HG03097 (cell line): ENCODE measurements around the gene BAIAP2L2.
"Not testable (repeated sequence)": the region's sequence is repeated elsewhere in the genome, so short reads cannot be mapped to it uniquely, and the experiment has no call there.

Source experiments
- ATAC-seq: cut with Tn5 transposase; IDR thresholded peaks from one replicate; pipeline ENCODE4 v1.9.1; 2021; ENCODE audit not compliant: unreplicated experiment, low FRiP score

Gene BAIAP2L2

GRCh38 chr22:38082986-38083710 is 27.3 kb downstream of the BAIAP2L2 start:
- no peak for ATAC-seq

GRCh38 chr22:38081941-38082828 is 28.3 kb downstream of the BAIAP2L2 start:
- ATAC-seq, result no peak

DNA sequence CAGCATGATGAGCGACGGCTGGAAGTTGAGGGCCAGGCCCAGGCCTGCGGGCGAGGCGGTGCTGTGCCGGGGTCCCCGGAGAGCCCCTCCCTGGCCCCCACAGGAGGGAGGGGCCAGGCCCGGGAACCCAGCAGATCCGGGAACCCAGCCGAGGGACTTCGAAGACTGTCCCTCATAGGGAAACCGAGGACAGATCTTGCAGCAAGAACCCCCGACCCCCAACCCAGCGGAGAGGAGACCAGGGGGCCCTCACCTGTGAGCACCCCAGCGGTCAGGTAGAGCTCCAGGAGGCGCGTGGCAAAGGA is 28.9 kb downstream of the BAIAP2L2 start:
- ATAC-seq, result no peak

DNA sequence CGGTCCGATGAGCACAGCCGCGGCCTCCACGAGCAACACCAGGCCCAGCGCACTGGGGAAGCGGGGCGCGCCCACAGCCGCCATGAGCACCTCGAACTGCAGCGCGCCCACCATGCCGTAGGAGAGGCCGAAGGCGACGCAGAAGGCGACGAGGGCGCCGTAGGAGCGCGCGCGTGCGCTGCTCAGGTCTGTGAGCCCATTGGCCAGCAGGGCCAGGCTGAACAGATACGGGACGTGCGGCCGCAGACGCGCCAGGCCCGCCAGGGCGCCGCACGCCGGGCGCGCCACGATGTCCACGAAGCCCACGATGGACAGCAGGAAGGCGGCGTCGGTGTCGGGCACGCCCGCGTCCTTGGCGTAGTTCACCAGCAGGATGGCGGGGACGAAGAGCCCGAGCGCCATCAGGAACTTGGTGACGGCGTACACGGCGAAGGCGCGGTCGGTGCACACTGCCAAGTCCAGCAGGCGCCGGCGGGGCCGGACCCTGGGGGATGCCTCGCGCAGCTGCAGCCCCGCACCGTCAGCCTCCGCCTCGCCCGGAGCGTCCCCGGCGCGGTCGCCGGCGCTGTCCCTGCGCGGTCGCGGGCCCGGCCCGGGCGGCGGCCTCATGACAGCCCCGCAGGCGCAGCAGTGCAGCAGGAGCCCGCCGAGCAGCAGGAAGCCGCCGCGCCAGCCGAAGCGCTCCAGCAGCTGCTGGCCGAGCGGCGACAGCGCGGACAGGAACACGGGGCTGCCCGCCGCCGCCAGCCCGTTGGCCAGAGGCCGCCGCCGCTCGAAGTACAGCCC is 29.4 kb downstream of the BAIAP2L2 start:
- no peak for ATAC-seq

DNA sequence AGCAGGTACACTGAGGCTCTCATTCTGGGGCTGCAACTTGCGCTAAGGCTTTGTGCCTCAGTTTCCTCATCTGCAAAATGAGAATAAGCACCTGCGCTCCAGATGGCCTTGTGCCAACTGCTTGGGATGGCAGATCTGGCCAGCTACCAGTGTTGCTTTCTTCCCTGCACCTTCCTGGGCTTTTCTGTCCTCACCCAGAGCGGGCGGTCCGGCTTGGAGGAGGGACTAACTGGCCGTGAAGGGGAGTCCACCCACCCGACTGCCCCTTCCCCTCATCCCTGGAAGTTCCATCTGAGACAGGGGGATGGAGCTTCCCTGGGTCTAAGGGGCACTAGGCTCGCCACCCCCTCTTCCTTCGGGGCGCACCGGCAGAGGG is 30.0 kb downstream of the BAIAP2L2 start:
- ATAC-seq, result no peak

DNA sequence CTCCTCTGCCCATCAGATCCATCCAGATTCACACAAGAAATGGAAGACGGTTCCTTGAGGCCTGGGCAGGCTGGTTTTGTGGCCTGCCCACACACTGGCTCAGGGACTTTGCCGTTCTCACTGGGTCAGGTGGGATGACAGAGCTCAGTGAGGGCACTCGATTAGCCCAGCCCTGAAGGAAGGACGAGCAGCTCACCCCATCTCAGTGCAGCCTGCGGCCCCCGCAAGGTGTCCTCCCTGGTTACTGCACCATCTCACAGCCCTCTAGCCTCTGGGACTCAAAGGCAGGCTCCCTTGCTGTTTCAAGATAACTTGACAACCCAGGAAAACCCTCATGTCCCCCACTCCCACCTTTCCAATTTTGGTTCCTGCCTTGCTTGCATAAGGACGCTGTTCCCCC is 30.7 kb downstream of the BAIAP2L2 start:
- no peak for ATAC-seq

DNA sequence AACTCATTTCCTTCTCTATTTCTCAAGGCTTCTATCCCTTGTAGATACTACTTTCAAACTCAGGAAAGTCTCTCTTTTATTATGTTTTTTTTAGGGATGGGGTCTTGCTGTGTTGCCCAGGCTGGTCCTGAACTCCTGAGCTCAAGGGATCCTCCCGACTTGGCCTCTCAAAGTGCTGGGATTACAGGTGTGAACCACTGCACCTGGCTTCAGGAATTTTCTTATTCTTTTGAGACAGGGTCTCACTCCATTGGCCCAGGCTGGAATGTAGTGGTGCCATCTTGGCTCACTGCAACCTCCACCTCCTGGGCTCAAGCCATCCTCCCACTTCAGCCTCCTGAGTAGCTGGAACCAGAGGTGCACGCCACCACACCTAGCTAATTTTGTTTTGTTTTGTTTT is 31.3 kb downstream of the BAIAP2L2 start:
- not testable (repeated sequence) for ATAC-seq

DNA sequence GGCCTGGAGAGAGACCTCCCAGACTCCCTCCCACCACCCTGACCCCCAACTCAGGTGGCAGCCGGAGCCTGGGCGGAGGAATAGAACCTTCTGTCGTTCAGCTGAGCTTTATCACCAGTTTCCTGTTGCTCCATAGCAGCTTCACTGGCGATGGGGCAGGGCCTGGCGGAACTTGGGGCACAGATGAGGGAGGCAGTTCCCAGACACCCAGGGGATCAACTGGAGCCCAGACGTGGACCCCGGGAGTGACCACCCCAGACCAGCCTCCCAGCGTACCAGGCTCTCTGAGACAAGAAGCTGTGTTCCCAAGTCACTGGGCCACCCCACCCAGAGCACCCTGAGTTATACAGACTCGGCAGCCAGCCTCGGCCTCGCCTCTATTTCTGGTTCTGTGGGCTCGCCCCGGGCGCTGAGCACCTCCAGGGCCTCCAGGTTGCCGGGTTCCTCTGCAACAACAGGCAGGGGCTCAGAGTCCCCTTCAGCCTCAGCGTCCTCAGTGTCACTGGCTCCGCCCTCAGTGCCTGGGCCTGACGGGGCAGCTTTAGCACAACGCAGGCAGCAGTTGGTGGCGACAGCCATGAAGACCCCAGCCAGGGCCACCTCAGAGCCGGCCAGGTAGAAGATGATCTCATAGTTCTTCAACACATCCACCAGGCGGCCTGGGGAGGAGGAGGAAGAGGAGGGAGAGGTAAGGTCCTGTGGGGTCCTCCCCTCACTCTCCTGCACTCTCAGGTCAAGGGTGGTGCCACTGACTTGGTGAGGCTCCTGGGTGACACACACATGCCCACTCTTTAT is 32.2 kb downstream of the BAIAP2L2 start:
- ATAC-seq, result no peak

GRCh38 chr22:38077595-38077994 is 32.9 kb downstream of the BAIAP2L2 start:
- ATAC-seq, result no peak

- ATAC-seq, result no peak
Measured at GRCh38 chr22:38077096-38077495, 33.4 kb downstream of the BAIAP2L2 start.

DNA sequence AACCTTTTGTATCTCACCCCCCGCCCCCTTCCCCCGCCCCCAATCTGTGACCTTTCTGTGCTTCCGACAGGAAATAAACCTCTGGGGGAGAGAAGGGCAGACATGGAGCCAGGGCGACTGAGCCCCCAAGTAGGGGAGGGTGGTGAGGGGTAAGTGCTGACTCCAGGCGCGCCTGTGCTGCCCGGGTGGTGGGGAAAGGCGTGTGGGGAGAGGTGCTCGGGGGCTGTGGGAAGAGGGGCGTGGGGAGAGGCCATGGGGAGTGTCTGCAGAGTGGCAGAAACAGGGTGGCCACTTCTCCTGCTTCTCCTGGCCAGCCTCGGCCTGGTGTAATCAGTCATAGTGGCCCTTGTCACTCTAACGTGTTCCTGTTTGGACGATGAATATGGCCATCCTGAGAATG is 34.5 kb downstream of the BAIAP2L2 start:
- no peak for ATAC-seq

- no peak for ATAC-seq
Measured at GRCh38 chr22:38075105-38075825, 35.2 kb downstream of the BAIAP2L2 start.

- no peak for ATAC-seq
Measured at GRCh38 chr22:38074181-38075104, 36.0 kb downstream of the BAIAP2L2 start.

DNA sequence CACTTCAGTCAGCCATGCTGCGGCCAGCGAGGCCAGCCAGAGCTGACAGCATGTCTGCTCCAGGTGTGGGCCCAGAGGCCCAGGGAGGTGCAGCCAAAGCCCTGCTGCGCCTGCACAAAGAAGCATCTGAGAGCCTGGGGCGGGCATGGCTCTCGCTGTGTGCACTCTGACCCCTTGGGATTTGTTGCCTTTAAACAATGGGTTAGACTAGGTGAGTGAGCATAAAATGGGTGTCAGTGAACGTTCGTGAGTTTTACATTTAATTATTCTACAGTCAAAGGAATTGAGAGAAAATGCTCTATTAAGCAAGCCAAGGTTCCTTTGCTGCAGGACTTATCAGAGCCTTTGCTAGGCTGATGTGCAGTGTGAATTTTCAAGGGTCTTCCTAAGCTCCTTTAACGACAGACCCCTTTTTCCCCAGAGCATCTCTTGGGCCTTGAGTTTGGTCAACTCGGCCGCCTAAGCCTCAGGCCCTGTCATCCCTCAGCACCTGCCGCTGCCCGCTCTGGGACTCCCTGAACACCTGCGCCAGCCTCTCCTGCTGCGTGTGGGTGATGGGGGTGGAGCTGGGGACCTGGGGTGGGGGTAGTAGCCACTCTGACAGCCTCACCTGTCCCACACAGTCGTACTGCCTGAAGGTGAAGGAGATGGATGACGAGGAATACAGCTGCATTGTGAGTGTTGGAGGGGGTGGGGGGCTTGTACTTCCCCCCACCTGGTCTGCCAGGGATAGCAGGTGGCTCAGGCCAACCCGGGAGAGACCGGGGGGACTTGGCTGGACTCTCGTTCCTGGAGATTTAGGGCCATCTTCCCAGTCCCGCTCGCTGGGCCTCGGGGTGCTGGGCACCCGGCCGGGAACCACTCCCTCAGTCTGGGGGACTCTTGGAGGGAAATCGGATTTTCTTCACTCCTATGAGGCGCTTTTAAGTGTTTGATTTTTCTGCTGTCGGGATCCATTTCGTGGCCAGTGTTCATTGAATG is 37.0 kb downstream of the BAIAP2L2 start:
- no peak for ATAC-seq

GRCh38 chr22:38072322-38073149 is 37.9 kb downstream of the BAIAP2L2 start:
- no peak for ATAC-seq

DNA sequence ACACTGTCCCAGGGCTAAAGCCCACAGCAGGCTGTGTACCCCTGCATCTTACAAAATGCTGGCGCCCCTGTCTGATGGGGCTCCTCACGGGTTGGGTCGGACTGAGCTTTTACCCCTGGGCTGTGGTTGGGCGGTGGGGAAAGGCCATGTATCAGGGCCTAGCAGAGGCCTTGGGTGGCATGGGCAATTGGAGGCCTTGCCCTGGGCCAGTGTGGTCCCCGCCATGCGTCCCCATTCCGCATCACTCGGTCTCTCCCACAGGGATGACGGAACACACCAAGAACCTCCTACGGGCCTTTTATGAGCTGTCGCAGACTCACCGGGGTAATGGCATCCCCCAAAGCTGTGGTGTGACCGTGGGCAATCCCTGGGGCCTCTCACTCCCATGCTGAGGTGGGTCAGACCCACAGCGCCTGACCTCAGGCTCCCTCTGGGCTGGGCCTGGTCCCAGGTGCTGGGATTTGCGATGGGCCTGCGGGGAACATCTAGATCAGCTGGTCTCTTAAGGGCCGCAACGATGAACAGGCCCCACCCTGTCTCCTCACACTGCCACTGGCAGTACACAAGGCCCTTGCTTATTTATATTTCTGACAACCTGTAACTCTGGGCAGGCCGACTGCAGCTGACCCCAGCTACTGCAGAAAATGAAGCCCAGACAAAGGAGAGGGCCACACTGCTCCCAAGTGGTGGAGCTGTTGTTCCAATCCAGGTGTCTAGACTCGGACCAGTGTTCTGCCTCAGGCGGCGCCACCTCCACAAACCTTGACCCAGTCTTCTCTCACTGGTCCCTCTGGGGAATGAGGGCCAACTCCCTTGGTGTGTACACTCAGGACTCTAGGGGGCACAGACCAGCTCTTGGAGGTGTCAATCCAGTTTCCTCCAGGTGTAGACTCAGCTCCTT is 38.8 kb downstream of the BAIAP2L2 start:
- no peak for ATAC-seq
